Liver (tissue), 3 donors: ENCODE data around the gene ZNF699.

ENCODE experiments used
- CTCF ChIP-seq: fragments of 150-350 bp; IDR thresholded peaks from 2 replicates; pipeline ENCODE4 v1.5.1; 2017; ENCODE audit warnings: improper control_type of control experiment, low read depth, low read length; ENCODE audit not compliant: missing input control
- FOXA1 ChIP-seq: IDR thresholded peaks from 2 replicates; pipeline ENCODE4 v1.6.1; 2016; ENCODE audit warnings: antibody characterized with exemption
- GABPA ChIP-seq, 2 donors: IDR thresholded peaks in 1 of 2; conservative IDR thresholded peaks in 1 of 2; 2 replicates each; pipeline ENCODE4 v1.6.1; 2016; ENCODE audit warnings: antibody characterized with exemption in 2 of 2, mild to moderate bottlenecking in 1 of 2, moderate library complexity in 1 of 2
- JUND ChIP-seq, 2 donors: IDR thresholded peaks; 2 replicates each; pipeline ENCODE4 v1.6.1; 2016; ENCODE audit warnings: antibody characterized with exemption in 2 of 2
- RAD21 ChIP-seq, 2 donors: IDR thresholded peaks; 2 replicates each; pipeline ENCODE4 v1.6.1; 2016; ENCODE audit warnings: antibody characterized with exemption in 2 of 2, mild to moderate bottlenecking in 2 of 2
- REST ChIP-seq: IDR thresholded peaks from 2 replicates; pipeline ENCODE4 v1.6.1; 2016; ENCODE audit warnings: antibody characterized with exemption, mild to moderate bottlenecking
- YY1 ChIP-seq: IDR thresholded peaks from 2 replicates; pipeline ENCODE4 v1.6.1; 2016; ENCODE audit warnings: antibody characterized with exemption, mild to moderate bottlenecking
- donor health status: healthy.
- donor health status: healthy.

DNA sequence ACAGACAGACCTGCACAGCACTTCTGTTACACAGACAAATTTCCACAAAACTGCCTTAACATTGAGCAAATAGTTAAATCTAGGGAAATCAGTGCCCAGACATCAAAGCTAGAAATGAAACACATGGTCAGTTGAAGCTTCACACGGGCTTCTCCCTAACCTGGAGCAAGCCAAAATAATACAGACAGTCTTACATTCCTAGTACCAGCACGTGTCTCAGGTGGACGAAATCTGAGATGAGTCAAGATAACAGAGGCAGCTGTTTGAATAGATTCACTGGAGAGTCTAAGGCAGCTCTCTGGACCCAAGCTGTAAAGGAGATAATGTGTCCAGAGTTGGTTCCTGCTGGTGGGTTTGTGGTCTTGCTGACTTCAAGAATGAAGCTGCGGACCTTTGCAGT is 4.1 kb upstream of the ZNF699 start:
- no peak for TF ChIP-seq CTCF
- TF ChIP-seq YY1, result no peak
- no peak for TF ChIP-seq RAD21 (IDR thresholded peaks at IDR 0.05)
- TF ChIP-seq REST, result no peak
- no peak for TF ChIP-seq FOXA1
- no peak for TF ChIP-seq JUND (IDR thresholded peaks at IDR 0.05)
- TF ChIP-seq GABPA (IDR thresholded peaks at IDR 0.05 in 1 of 2, conservative IDR thresholded peaks at IDR 0.05 in 1 of 2), result no peak
